Measurements from ENCODE around the gene PEF1.

Gene PEF1

GRCh38 chr1:31655104-31655503, 10.4 kb upstream of the PEF1 start:
- DNase-seq (ENCODE audit: extremely low read depth in 1 of 2, low read depth in 1 of 2): no peak

- no peak for DNase-seq (ENCODE audit: extremely low read depth in 1 of 2, low read depth in 1 of 2)
Observed at GRCh38 chr1:31654474-31654776, 9.7 kb upstream of the PEF1 start.

GRCh38 chr1:31653717-31654473, 9.2 kb upstream of the PEF1 start:
- no peak for DNase-seq (ENCODE audit: extremely low read depth in 1 of 2, low read depth in 1 of 2)

- no peak for DNase-seq (ENCODE audit: extremely low read depth in 1 of 2, low read depth in 1 of 2)
Observed at GRCh38 chr1:31652891-31653499, 8.3 kb upstream of the PEF1 start.

- DNase-seq (ENCODE audit: extremely low read depth in 1 of 2, low read depth in 1 of 2): no peak
Observed at GRCh38 chr1:31651766-31652165, 7.1 kb upstream of the PEF1 start.

GRCh38 chr1:31651089-31651420, 6.4 kb upstream of the PEF1 start:
- DNase-seq (ENCODE audit: extremely low read depth in 1 of 2, low read depth in 1 of 2): no peak

GRCh38 chr1:31650161-31651088, 5.7 kb upstream of the PEF1 start:
- no peak for DNase-seq (ENCODE audit: extremely low read depth in 1 of 2, low read depth in 1 of 2)

- no peak for DNase-seq (ENCODE audit: extremely low read depth in 1 of 2, low read depth in 1 of 2)
Observed at GRCh38 chr1:31648641-31649357, 4.1 kb upstream of the PEF1 start.

- DNase-seq (ENCODE audit: extremely low read depth in 1 of 2, low read depth in 1 of 2): no peak
Observed at GRCh38 chr1:31648190-31648589, 3.5 kb upstream of the PEF1 start.

GRCh38 chr1:31647106-31647505, 2.4 kb upstream of the PEF1 start:
- no peak for DNase-seq (ENCODE audit: extremely low read depth in 1 of 2, low read depth in 1 of 2)

- DNase-seq (ENCODE audit: extremely low read depth in 1 of 2, low read depth in 1 of 2): no peak
Observed at GRCh38 chr1:31646259-31646960, 1.7 kb upstream of the PEF1 start.

GRCh38 chr1:31645274-31645568, 545 bp upstream of the PEF1 start:
- no peak for DNase-seq (ENCODE audit: extremely low read depth in 1 of 2, low read depth in 1 of 2)

GRCh38 chr1:31643976-31644559, 608 bp downstream of the PEF1 start:
- no peak for DNase-seq (ENCODE audit: extremely low read depth in 1 of 2, low read depth in 1 of 2)

GRCh38 chr1:31642897-31643296, 1.8 kb downstream of the PEF1 start:
- no peak for DNase-seq (ENCODE audit: extremely low read depth in 1 of 2, low read depth in 1 of 2)

GRCh38 chr1:31642366-31642765, 2.3 kb downstream of the PEF1 start:
- no peak for DNase-seq (ENCODE audit: extremely low read depth in 1 of 2, low read depth in 1 of 2)

GRCh38 chr1:31640964-31641363, 3.7 kb downstream of the PEF1 start:
- DNase-seq (ENCODE audit: extremely low read depth in 1 of 2, low read depth in 1 of 2): no peak

- DNase-seq (ENCODE audit: extremely low read depth in 1 of 2, low read depth in 1 of 2): no peak
Observed at GRCh38 chr1:31640179-31640578, 4.5 kb downstream of the PEF1 start.

- no peak for DNase-seq (ENCODE audit: extremely low read depth in 1 of 2, low read depth in 1 of 2)
Observed at GRCh38 chr1:31639543-31639942, 5.1 kb downstream of the PEF1 start.

GRCh38 chr1:31637915-31638673, 6.6 kb downstream of the PEF1 start:
- no peak for DNase-seq (ENCODE audit: extremely low read depth in 1 of 2, low read depth in 1 of 2)

- DNase-seq (ENCODE audit: extremely low read depth in 1 of 2, low read depth in 1 of 2): peak in 1 of 2 donors; percentile 11
Observed at GRCh38 chr1:31633117-31633516, 11.6 kb downstream of the PEF1 start.

Measured in stimulated activated CD8-positive, alpha-beta memory T cell treated with anti-CD3 and anti-CD28 coated beads, Interleukin-7, amount 100 ng/mL, for 48 hours (primary cell).